ENCODE data around the gene SORCS2.

DNA sequence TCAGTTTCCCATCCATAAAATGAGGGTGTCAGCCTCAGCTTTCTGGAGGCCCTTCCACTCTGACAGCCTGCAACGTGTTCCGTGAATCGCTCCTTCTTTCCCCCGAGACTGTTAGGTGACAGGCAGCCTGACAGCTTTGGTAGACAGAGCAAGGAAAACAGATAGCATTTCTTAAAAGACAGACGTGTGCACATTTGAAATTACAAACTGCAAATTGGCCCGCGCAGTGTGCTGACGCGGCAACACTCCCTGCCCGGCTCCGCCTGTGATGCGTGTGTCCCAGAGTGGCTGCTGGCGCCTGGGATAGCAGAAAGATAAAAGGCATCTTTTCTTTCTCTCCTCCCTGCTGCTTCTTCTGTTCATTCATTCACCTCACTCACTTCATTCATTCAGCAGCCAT, 502.0 kb downstream of the SORCS2 start:
- TF ChIP-seq TAF1 (IDR thresholded peaks at IDR 0.05; ENCODE audit: low read depth) (no peak), REST (IDR thresholded peaks at IDR 0.05; ENCODE audit: low read depth) (no peak), TEAD4 (IDR thresholded peaks at IDR 0.05) (no peak), FOXM1 (IDR thresholded peaks at IDR 0.05; ENCODE audit: borderline replicate concordance, low read depth) (no peak), USF1 (IDR thresholded peaks at IDR 0.05) (no peak), EP300 (IDR thresholded peaks at IDR 0.05; ENCODE audit: borderline replicate concordance) (no peak), TCF12 (IDR thresholded peaks at IDR 0.05; ENCODE audit: low read depth) (no peak), YY1 (IDR thresholded peaks at IDR 0.05; ENCODE audit: low read depth) (no peak), RAD21 (IDR thresholded peaks at IDR 0.05; ENCODE audit: low read depth) (no peak)

All from Ishikawa (cell line).